SK-N-SH treated with all-trans-retinoic acid at 6 μM for 48 hours (cell line): ENCODE data around the gene SH3BGRL2.

ENCODE experiments used
- ARNTL ChIP-seq: fragments of 450-650 bp; formaldehyde crosslinking; IDR thresholded peaks from 2 replicates; pipeline ENCODE4 v1.5.0; 2020; ENCODE audit warnings: low read depth, mild to moderate bottlenecking, moderate library complexity, borderline replicate concordance
- BACH2 ChIP-seq: fragments of 250-450 bp; sonication (Bioruptor Pico); IDR thresholded peaks from 2 replicates; pipeline ENCODE4 v1.9.0; 2021; ENCODE audit warnings: mild to moderate bottlenecking, borderline replicate concordance
- ESRRG ChIP-seq: fragments of 250-450 bp; sonication (Bioruptor Pico); IDR thresholded peaks from 2 replicates; pipeline ENCODE4 v1.6.1; 2021; ENCODE audit warnings: mild to moderate bottlenecking
- PATZ1 ChIP-seq: fragments of 250-450 bp; sonication (Bioruptor Pico); IDR thresholded peaks from 2 replicates; pipeline ENCODE4 v1.8.0; 2020; ENCODE audit warnings: mild to moderate bottlenecking, moderate library complexity, borderline replicate concordance
- RARB ChIP-seq: fragments of 250-450 bp; sonication (Bioruptor Pico); IDR thresholded peaks from 2 replicates; pipeline ENCODE4 v1.8.0; 2021; ENCODE audit warnings: mild to moderate bottlenecking, moderate library complexity
- ZFP3 ChIP-seq: fragments of 250-450 bp; sonication (Bioruptor Pico); IDR thresholded peaks from 2 replicates; pipeline ENCODE4 v1.5.0; 2020; ENCODE audit warnings: mild to moderate bottlenecking, moderate library complexity
- ZFP30 ChIP-seq: fragments of 450-650 bp; formaldehyde crosslinking; IDR thresholded peaks from 2 replicates; pipeline ENCODE4 v1.5.0; 2022; ENCODE audit warnings: mild to moderate bottlenecking, moderate library complexity
- ZNF565 ChIP-seq: fragments of 450-650 bp; formaldehyde crosslinking; conservative IDR thresholded peaks from 2 replicates; pipeline ENCODE4 v1.5.0; 2020; ENCODE audit warnings: low read depth, mild to moderate bottlenecking, moderate library complexity
- ZNF8 ChIP-seq: fragments of 450-650 bp; formaldehyde crosslinking; IDR thresholded peaks from 2 replicates; pipeline ENCODE4 v1.5.0; 2020; ENCODE audit warnings: mild to moderate bottlenecking, moderate library complexity

- TF ChIP-seq RARB (CRISPR knock-in tag) (no peak), ZNF8 (no peak), ZFP30 (CRISPR knock-in tag) (no peak), ESRRG (CRISPR knock-in tag) (no peak), BACH2 (CRISPR knock-in tag) (no peak), ZNF565 (no peak), PATZ1 (CRISPR knock-in tag) (no peak), ARNTL (no peak), ZFP3 (no peak)
Measured at GRCh38 chr6:79672631-79673111, 41.5 kb downstream of the SH3BGRL2 start.
